ACC112 (cell line): ENCODE data around the gene ADD1.
"Not testable (repeated sequence)": the region's sequence is repeated elsewhere in the genome, so short reads cannot be mapped to it uniquely, and the experiment has no call there.

ENCODE experiments used
- H2AFZ ChIP-seq: fragments of 200-600 bp; sonication (generic); one replicate; pipeline ENCODE4 v1.6.0; 2017; ENCODE audit warnings: antibody characterized with exemption, low read length; ENCODE audit not compliant: unreplicated experiment
- H3K27ac ChIP-seq: fragments of 200-600 bp; sonication (generic); 2 replicates; pipeline ENCODE4 v1.5.1; 2014; ENCODE audit warnings: low read depth, mild to moderate bottlenecking, antibody characterized with exemption, low read length, moderate library complexity
- H3K27me3 ChIP-seq: fragments of 200-600 bp; sonication (generic); 2 replicates; pipeline ENCODE4 v1.6.1; 2014; ENCODE audit warnings: mild to moderate bottlenecking, antibody characterized with exemption, low read length, moderate library complexity, mixed read lengths; ENCODE audit not compliant: insufficient read depth
- H3K36me3 ChIP-seq: fragments of 200-600 bp; sonication (generic); 2 replicates; pipeline ENCODE4 v1.6.1; 2016; ENCODE audit warnings: mild to moderate bottlenecking, antibody characterized with exemption, low read length, moderate library complexity, mixed read lengths; ENCODE audit not compliant: insufficient read depth
- H3K4me1 ChIP-seq: fragments of 200-600 bp; sonication (generic); one replicate; pipeline ENCODE4 v1.6.1; 2016; ENCODE audit warnings: low read length, mixed read lengths; ENCODE audit not compliant: insufficient read depth, unreplicated experiment, control insufficient read depth
- H3K4me3 ChIP-seq: fragments of 200-600 bp; sonication (generic); 2 replicates; pipeline ENCODE4 v1.5.1; 2014; ENCODE audit warnings: mild to moderate bottlenecking, low read depth, low read length
- H3K79me2 ChIP-seq: fragments of 200-600 bp; sonication (generic); one replicate; pipeline ENCODE4 v1.6.0; 2016; ENCODE audit warnings: low read length; ENCODE audit not compliant: control insufficient read depth, unreplicated experiment, insufficient read depth

Gene ADD1

GRCh38 chr4:2942532-2943363 is 99.1 kb downstream of the ADD1 start:
- Histone ChIP-seq H2AFZ (no peak overlapping the region), H3K4me1 (peaks cover under 1% of the 10 kb centered on the region), H3K4me3 (no peak overlapping the region), H3K79me2 (no peaks in the 10 kb centered on the region), H3K27me3 (no peaks in the 10 kb centered on the region), H3K36me3 (peaks cover 43% of the 10 kb centered on the region; the same call in 1 of the 2 replicates), H3K27ac (no peak overlapping the region)

- Histone ChIP-seq H2AFZ (no peak overlapping the region), H3K27ac (no peak overlapping the region), H3K27me3 (no peaks in the 10 kb centered on the region), H3K79me2 (no peaks in the 10 kb centered on the region), H3K4me1 (no peaks in the 10 kb centered on the region), H3K36me3 (peaks cover 44% of the 10 kb centered on the region; the same call in 1 of the 2 replicates), H3K4me3 (no peak overlapping the region)
Observed at GRCh38 chr4:2943364-2944090, 99.9 kb downstream of the ADD1 start.

GRCh38 chr4:2944091-2944482 is 100.4 kb downstream of the ADD1 start:
- Histone ChIP-seq H3K4me1 (no peaks in the 10 kb centered on the region), H2AFZ (no peak overlapping the region), H3K79me2 (no peaks in the 10 kb centered on the region), H3K27me3 (no peaks in the 10 kb centered on the region), H3K27ac (no peak overlapping the region), H3K36me3 (peaks cover 41% of the 10 kb centered on the region; the same call in 1 of the 2 replicates), H3K4me3 (no peak overlapping the region)

GRCh38 chr4:2944586-2945526 is 101.2 kb downstream of the ADD1 start:
- no peak overlapping the region for H2AFZ ChIP-seq

GRCh38 chr4:2945619-2946604 is 102.3 kb downstream of the ADD1 start:
- not testable (repeated sequence) for H3K4me1 ChIP-seq, H3K79me2 ChIP-seq, H3K27me3 ChIP-seq, H2AFZ ChIP-seq, H3K4me3 ChIP-seq, H3K27ac ChIP-seq
- H3K36me3 ChIP-seq = peaks cover 31% of the 10 kb centered on the region; the same call in 1 of the 2 replicates

More at GRCh38 chr4:2944586-2945526, 101.2 kb downstream of the ADD1 start:
- Histone ChIP-seq H3K4me3 (no peak overlapping the region), H3K27ac (no peak overlapping the region), H3K79me2 (no peaks in the 10 kb centered on the region), H3K36me3 (peaks cover 37% of the 10 kb centered on the region; the same call in 1 of the 2 replicates), H3K27me3 (no peaks in the 10 kb centered on the region), H3K4me1 (no peaks in the 10 kb centered on the region)

GRCh38 chr4:2946812-2947600 is 103.4 kb downstream of the ADD1 start:
- Histone ChIP-seq H3K36me3 (peaks cover 26% of the 10 kb centered on the region; the same call in 1 of the 2 replicates), H3K27me3 (no peaks in the 10 kb centered on the region), H3K4me3 (no peak overlapping the region), H3K79me2 (no peaks in the 10 kb centered on the region), H3K4me1 (no peaks in the 10 kb centered on the region), H3K27ac (no peak overlapping the region), H2AFZ (no peak overlapping the region)

- Histone ChIP-seq H3K27me3 (no peaks in the 10 kb centered on the region), H2AFZ (no peak overlapping the region), H3K27ac (no peak overlapping the region), H3K79me2 (no peaks in the 10 kb centered on the region), H3K36me3 (peaks cover 31% of the 10 kb centered on the region), H3K4me1 (no peaks in the 10 kb centered on the region), H3K4me3 (no peak overlapping the region)
Observed at GRCh38 chr4:2947926-2948325, 104.3 kb downstream of the ADD1 start.

GRCh38 chr4:2948895-2949781 is 105.5 kb downstream of the ADD1 start:
- Histone ChIP-seq H3K4me1 (no peaks in the 10 kb centered on the region), H3K36me3 (peaks cover 37% of the 10 kb centered on the region), H3K4me3 (no peak overlapping the region), H3K27ac (no peak overlapping the region), H2AFZ (no peak overlapping the region), H3K79me2 (no peaks in the 10 kb centered on the region), H3K27me3 (no peaks in the 10 kb centered on the region)
